HG03520 (cell line): ENCODE measurements around the gene NUDT21.
"Not testable (repeated sequence)": the region's sequence is repeated elsewhere in the genome, so short reads cannot be mapped to it uniquely, and the experiment has no call there.

ENCODE experiments used
- ATAC-seq: cut with Tn5 transposase; IDR thresholded peaks from one replicate; pipeline ENCODE4 v1.9.1; 2021; ENCODE audit warnings: mild to moderate bottlenecking, moderate library complexity; ENCODE audit not compliant: unreplicated experiment

The NUDT21 gene

DNA sequence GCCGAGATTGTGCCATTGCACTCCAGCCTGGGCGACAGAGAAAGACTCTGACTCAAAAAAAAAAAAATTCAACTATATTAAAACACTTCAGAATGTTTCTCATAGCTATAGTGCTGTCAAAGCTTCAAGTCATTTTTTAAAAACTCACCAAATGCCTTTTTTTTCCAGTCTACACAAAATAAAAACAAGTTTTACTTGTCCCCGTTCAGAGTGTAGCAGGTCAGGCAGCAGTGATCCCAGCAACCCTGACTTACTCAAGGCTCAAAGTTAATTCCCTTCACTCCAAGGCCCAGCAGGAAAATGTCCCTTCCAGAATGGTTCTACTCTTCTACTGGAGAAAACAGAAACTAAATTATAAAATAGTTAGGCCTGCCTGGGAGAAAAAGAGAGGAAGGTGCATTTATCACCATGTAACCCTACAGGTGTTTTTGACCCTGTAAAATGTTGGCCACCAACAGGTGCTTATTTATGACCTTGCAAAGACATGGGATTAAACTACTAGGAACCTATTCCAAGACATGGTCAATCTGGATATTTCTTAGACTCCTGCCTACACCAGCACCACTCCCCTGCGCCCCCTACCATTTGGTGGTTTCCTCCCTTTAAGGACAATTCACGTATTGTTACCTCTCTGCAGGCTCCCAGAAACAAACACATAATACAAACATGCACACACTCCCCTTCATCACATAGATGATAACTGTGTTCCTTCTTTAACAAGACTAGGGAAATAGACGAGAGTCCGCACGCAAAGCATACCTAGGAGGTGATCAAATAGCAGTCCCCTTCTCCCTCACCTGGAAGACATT is 31.2 kb downstream of the NUDT21 start:
- ATAC-seq = no peak

DNA sequence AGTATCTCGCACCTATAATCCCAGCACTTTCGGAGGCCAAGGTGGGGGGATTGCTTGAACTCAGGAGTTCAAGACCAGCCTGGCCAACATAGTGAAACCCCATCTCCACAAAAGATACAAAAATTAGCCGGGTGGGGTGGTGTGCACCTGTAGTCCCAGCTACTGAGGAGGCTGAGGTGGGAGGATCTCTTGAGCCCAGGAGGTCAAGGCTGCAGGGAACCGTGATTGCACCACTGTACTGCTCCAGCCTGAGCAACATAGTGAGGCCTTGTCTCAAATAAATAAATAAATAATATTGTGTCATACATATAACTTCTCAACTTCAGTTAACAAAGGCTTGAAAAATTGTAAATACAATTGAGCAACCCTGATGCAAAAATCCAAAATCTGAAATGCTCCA is 34.0 kb downstream of the NUDT21 start:
- ATAC-seq = no peak

DNA sequence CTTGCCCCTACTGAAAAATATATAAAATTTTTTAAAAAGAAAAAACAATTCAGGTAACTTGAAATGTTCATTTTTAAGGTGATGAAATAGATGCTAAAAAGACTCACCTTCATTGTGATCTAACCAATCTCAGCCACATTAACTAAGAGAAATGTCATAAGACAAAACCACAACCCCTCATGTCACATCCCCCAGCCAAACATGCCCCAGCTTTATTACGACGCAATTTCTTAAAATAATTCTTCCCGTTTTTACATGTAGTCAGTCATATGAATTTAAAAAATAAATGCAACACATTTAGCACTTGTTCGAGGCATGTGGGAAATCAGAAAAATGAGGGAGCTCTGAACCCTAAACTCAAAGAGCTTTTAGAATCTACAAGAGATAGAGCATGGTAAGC is 35.3 kb downstream of the NUDT21 start:
- ATAC-seq = no peak

DNA sequence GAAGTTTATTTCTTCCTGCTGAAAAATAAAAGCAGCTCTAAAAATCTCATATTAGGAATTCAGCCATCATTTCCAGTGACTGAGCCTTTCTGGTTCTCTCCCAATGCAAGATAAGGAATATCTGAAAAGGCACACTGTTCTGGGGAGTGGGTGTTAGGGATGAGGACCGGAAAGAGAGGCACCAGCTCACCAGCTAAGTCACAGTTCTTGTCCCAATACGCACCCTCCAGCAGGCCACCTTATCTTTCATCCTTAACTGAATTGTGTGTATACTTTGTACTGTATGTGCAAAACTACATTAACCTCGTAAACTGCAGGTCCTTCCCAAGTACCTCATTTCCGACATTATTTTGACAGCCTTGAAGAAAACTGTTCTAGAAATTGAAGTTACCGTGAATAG is 36.8 kb downstream of the NUDT21 start:
- no peak for ATAC-seq

DNA sequence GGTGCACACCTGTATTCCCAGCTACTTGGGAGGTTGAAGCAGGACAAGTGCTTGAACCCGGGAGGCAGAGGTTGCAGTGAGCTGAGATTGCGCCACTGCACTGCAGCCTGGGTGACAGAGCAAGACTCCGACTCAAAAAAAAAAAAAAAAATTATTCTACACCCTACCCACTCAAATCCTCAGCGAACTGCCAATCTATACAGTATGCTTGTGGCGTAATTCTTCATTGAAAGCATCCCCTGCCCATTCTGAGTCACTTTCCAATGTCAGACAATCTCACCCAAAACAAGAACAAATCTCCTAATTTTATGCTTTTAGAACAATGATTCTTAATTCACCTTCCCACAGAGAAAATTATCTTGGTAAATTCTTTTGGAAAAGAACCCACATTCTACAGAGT is 37.8 kb downstream of the NUDT21 start:
- no peak for ATAC-seq

DNA sequence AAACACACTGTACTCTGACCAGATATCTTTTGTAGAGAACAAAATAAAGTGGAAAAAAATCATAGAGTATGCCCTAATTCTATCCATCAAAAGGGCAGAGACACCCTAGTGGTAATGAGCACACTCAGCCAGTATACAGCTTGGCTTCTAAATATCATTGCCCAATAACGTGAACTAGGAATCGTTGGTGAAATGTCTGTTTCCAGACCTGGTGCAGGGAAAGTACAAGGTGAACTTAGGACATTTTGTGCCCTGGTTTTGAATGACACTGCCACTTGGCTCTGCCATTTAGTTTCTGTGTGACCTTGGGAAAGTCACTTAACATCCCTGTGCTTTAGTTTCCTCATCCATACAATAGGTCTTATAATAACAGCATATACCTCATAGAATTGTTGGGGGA is 39.5 kb downstream of the NUDT21 start:
- ATAC-seq = no peak

DNA sequence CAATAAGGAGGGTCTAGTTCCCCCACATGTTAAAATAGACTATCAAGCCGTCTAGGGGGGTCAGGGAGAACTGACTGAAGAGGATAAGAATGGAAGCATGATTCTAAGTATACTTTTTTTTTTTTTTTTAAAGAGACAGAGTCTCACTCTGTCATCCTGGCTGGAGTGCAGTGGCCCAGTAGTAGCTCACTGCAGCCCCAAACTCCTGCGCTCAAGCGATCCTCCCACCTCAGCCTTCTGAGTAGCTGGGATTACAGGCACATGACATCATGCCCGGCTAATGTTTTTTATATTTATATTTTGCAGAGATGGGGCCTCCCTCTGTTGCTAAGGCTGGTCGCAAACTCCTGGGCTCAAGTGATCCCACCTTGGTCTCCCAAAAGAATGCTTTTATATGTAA is 40.0 kb downstream of the NUDT21 start:
- ATAC-seq = no peak

DNA sequence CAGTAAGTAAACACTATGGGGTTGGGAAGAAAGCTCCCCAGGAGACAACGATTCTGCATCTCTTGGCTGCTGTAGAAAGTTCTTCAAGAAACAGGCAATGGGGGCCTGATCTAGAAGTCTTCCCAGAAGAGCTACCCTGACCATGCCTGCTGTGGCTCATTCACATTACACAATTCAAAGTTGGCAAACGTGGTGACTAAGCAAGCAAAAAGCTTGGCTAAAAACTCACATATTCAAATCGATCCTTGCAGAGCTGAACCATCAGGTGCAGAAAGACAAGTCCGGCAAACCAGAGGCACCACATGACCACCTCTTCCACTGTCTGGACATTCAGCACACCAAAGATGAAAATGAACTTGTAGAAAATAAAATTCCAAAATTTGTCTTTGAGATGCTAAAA is 41.9 kb downstream of the NUDT21 start:
- ATAC-seq = no peak

DNA sequence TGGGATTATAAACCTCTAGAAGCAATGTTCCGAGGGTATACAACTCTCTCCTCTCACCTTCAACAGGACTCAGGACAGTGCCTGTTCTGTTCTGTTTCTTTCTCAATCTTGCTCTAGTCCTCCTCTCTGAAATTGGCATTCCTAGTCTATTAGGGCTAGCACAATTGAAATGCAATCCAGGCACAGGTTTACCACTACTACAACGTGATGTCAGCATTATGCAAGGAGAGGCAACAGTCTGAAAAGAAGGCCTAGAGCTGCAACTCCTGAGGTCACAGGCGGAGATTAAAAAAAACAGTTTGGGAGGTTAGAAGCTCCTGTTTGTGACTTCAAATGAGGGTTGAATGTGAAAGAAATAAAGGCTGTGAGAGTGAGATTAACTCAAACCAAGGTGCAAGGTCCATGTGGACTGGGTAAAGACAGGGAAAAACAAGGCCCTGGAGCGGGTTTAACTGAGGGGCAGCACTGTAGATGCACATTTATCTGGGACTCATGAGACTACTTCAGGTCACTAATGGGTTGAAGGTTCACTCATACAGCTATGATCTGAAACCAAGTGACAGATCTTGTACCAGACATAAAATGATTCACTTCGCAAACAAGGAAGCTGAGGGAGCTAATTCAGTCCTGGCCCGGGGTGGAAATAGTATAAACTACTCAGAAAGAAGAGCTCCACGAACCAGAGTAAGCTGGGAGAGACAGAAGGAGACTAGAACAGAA is 42.6 kb downstream of the NUDT21 start:
- ATAC-seq = no peak

DNA sequence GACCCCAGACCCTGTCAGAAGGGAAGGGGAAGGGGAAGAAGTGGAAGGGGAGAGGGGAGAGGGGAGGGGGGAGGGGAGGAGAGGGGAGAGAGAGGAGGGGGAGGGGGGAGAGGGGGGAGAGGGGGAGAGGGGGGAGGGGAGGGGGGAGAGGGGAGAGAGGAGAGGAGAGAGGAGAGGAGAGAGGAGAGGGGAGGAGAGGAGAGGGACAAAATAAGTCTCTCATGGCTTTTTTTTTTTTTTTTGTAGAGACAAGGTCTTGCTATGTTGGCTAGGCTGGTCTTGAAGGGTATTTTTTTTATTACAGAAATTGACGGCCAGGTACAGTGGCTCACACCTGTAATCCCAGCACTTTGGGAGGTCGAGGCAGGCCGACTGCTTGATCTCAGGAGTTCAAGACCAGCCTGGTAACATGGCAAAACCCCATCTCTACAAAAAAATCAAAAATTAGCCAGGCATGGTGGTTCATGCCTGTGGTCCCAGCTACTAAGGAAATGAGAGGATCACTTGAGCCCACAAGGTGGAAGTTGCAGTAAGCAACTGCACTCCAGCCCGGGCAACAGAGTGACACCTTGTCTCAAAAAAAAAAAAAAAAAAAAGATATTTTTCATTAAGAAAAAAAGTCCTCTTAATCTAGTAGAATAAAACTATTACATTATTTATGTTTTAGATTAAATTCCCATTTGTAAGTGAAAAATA is 45.0 kb downstream of the NUDT21 start:
- ATAC-seq = no peak

DNA sequence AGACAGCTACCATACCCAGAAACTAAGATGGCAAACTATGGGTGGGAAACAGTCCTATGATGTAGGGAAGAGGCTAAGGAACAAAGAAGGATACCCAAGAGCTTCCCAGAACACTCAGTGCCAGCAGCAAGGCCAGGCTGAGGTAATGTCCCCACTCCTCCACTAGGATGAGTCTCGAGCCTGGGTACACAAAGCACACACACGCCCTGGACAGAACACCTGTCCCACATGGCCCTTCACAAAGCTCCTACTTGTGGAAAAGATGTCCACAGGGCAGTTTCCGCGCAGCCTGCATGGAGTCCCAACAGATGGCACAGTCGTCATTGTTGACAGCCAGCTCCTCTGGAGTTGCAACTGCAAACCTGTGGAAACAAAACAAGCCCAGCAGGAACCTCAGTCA is 49.6 kb downstream of the NUDT21 start:
- ATAC-seq = no peak

DNA sequence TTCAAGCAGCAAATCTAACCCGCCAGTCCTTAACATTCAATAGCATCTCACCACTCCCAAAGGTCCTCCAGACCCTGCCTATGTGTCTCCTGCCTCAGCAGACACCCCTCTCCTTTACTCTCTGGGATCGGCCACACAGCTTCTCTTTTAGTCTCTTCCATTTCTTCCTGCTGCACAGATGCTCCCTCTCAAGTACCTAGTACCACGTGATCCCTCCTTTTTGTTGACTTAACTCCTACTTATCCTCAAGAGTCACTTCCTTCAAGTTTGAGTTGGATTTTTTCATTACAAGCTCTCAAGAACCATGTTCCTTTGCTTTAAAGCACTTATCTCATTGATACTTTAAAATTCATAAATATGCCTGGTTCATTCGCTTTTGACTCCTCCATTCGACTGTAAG is 50.7 kb downstream of the NUDT21 start:
- no peak for ATAC-seq

DNA sequence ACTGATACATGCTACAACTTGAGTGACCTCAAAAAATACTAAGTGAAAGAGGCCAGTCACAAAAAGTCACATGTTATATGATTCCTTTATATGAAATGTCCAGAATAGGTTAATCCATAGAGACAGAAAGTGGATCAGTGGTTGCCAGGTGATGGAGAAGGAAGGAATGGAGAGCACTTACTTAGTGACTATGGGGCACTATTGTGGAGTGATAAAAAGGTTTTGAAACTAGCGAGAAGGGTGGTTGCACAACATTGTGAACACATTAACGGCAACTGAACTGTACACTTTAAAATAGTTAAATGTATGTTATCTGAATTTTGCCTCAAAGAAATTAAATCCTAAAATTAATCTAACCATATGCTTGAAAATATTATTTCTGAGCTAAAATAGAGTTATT is 51.6 kb downstream of the NUDT21 start:
- no peak for ATAC-seq

DNA sequence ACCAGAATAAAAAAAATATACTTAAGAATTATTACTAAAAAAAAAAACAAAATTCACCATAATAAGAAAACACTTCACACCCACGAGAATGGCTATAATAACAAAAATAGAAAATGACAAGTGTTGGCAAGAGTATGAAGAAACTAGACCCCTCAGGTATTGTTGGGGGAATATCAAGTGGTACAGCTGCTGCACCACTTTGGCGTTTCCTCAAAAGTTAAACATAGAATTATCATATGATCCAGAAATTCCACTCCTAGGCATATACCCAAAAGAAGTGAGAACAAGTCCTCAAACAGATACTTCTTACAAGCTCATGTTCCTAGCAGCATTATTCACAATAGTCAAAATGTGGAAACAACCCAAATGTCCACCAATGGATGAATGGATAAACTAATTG is 52.1 kb downstream of the NUDT21 start:
- ATAC-seq = no peak

DNA sequence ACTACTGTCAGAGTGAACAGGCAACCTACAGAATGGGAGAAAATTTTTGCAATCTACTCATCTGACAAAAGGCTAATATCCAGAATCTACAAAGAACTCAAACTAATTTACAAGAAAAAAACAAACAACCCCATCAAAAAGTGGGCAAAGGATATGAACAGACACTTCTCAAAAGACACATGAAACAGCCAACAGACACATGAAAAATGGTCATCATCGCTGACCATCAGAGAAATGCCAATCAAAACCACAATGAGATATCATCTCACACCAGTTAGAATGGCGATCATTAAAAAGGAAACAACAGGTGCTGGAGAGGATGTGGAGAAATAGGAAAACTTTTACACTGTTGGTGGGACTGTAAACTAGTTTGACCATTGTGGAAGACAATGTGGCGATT is 54.4 kb downstream of the NUDT21 start:
- not testable (repeated sequence) for ATAC-seq

DNA sequence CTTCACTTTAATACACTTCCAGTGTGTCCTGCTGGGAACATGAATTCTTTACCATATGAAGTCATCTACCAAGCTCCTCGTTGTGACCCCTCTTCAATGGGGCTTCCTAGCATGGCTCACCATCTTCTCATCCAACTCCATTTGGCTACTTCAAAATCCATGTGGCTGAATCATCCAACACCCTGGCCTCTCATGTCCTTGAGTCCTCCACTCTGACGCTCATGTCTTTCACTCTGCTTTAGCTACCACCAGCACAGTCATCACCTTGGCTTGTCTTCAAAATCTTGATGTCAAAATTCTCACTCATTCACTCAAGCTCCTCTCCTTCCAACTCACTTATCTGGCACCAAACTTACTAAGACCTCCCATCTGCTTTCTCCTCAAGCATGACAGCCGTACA is 61.6 kb downstream of the NUDT21 start:
- ATAC-seq = no peak

DNA sequence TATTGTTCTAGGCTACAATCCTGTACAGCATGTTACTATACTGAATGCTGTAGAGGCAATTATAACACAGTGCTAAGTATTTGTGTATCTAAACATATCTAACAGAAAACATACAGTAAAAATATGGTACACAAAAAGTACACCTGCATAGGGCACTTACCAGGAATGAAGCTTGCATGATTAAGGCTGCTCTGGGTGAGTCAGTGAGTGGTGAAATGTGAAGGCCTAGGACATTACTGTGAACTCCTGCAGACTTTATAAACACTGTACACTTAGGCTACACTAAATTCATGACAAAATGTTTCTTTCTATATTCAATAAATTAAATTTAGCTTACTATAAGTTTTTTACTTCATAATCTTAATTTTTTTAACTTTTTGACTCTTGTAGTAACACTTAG is 62.9 kb downstream of the NUDT21 start:
- ATAC-seq = no peak

DNA sequence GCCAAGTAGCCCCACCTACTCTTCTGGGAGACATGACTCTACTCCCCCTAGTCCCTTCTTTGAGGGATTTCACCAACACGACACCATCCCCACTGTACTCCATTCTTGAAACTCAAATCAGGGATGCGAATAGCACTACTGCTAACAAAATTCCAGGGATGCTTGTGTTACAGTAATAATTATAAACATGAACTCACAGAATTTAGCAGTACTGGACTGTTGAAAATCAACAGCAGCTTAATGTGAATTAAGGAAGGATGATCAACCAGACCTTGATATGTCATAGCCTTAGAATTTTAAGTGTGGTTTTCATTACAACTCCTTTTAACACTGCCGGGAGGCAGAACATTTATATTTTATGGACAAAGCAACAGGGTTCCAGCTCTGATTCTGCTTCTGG is 63.7 kb downstream of the NUDT21 start:
- no peak for ATAC-seq

DNA sequence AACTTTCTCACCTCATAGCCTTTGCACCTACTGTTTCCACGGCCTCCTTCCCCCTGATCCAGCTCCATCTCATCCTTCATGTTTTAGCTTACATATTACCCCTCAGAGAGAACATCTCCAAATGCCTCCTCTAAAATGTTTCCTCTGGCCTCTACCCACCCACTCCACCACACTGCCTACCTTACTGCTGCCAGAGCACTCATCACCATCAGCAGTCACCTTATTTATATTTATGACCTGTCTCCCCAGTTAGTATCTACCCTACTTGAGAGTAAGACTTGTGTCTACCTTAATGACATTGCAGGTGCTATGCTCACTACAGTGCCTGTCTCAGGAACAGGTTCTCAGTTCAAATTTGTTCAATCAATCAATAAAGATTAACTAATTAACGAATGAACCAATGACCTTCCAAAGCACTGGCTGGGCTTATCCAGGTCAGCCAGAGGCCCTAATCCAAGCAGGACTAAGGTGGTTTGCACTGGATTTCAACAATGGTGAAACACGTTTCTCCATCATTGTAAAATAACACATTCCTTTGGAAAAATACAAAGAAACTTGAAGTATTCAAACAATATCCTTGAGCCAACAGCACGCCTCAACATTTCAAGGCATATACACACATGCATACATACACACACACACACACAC is 66.9 kb downstream of the NUDT21 start:
- ATAC-seq = no peak

DNA sequence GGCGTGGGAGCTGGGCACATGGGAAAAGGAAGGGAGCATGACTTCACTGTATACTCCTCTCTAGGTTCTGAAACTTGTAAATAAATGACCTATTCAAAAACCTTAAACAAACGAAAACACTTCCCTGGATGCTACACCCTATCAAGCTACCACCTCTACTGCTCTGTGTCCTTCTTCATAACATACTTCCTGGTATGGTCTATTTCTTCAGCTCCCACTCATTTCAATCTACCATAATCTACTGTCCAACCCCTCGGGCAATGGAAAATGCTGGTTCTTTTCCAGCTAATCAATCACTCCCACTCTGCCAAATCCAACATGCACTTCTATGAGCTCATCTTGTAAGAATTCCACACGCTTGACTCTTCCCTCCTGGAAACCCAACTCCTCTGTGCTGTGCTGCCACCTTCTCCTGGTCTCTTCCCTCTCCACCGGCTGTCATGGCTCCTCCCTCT is 68.2 kb downstream of the NUDT21 start:
- no peak for ATAC-seq

DNA sequence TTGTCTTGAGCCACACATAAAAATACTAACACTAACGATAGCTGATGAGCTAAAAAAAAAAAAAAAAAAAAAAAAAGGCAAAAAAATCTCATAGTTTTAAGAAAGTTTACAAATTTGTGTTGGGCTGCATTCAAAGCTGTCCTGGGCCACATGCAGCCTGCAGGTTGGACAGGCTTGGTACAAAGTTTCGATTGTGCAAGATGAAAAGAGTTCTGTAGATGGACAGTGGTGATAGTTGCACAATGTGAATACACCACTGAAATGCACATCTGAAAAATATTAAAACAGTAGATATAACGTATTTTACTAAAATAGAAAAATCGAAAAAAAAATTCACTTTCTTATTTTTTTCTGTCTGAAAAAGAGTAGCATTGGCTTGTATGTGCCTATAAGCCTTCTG is 68.7 kb downstream of the NUDT21 start:
- ATAC-seq = no peak
